Mesendoderm (in vitro differentiated cells): Measurements from ENCODE around the gene EPS8.

Experiments used
- DNase-seq: peaks from one replicate; pipeline ENCODE4 v3.0.0; 2013
- H2AK5ac ChIP-seq: 2 replicates; pipeline ENCODE4 v1.6.1; 2013; ENCODE audit warnings: low read length, inconsistent platforms
- H2BK120ac ChIP-seq: 2 replicates; pipeline ENCODE4 v1.6.1; 2013; ENCODE audit warnings: low read depth, mild to moderate bottlenecking, low read length, moderate library complexity, mixed read lengths
- H2BK15ac ChIP-seq: replicated peaks from 2 replicates; pipeline ENCODE4 v1.6.1; 2013; ENCODE audit warnings: low read depth, mild to moderate bottlenecking, moderate library complexity
- H2BK5ac ChIP-seq: 2 replicates; pipeline ENCODE4 v1.6.1; 2013; ENCODE audit warnings: low read length, inconsistent platforms
- H3K18ac ChIP-seq: 2 replicates; pipeline ENCODE4 v1.6.1; 2013; ENCODE audit warnings: mild to moderate bottlenecking, low read length, mixed read lengths
- H3K23ac ChIP-seq: one replicate; pipeline ENCODE4 v1.6.1; 2013; ENCODE audit warnings: low read length
- H3K27ac ChIP-seq: 2 replicates; pipeline ENCODE4 v1.5.1; 2013; ENCODE audit warnings: low read depth, mild to moderate bottlenecking, inconsistent platforms, low read length, moderate library complexity
- H3K27me3 ChIP-seq: 2 replicates; pipeline ENCODE4 v1.6.1; 2013; ENCODE audit warnings: low read length, control low read depth, mild to moderate bottlenecking, inconsistent platforms; ENCODE audit not compliant: insufficient read depth, poor library complexity
- H3K36me3 ChIP-seq: 2 replicates; pipeline ENCODE4 v1.6.1; 2013; ENCODE audit warnings: low read length, inconsistent platforms; ENCODE audit not compliant: control insufficient read depth, insufficient read depth
- H3K4ac ChIP-seq: one replicate; pipeline ENCODE4 v1.6.1; 2013; ENCODE audit warnings: low read depth, mild to moderate bottlenecking, low read length, moderate library complexity
- H3K4me1 ChIP-seq: 2 replicates; pipeline ENCODE4 v1.6.1; 2013; ENCODE audit warnings: low read depth, low read length, inconsistent platforms; ENCODE audit not compliant: control insufficient read depth
- H3K4me2 ChIP-seq: 2 replicates; pipeline ENCODE4 v1.6.1; 2013; ENCODE audit warnings: low read length
- H3K4me3 ChIP-seq: 2 replicates; pipeline ENCODE4 v1.5.1; 2013; ENCODE audit warnings: mild to moderate bottlenecking, low read length
- H3K56ac ChIP-seq: one replicate; pipeline ENCODE4 v1.6.1; 2013; ENCODE audit warnings: low read length
- H3K79me1 ChIP-seq: 2 replicates; pipeline ENCODE4 v1.6.1; 2013; ENCODE audit warnings: low read length, inconsistent platforms
- H3K79me2 ChIP-seq: 2 replicates; pipeline ENCODE4 v1.6.1; 2013; ENCODE audit warnings: mild to moderate bottlenecking, low read length; ENCODE audit not compliant: control insufficient read depth, insufficient read depth
- H3K9ac ChIP-seq: 2 replicates; pipeline ENCODE4 v1.6.1; 2013; ENCODE audit warnings: low read length, inconsistent platforms
- H4K5ac ChIP-seq: one replicate; pipeline ENCODE4 v1.6.1; 2013; ENCODE audit warnings: low read length
- H4K8ac ChIP-seq: one replicate; pipeline ENCODE4 v1.6.1; 2013; ENCODE audit warnings: low read depth, mild to moderate bottlenecking, control low read depth, low read length, moderate library complexity
- WGBS: extraction: QIAGEN DNeasy Blood & Tissue Kit; methylation state at CpG from one replicate; pipeline ENCODE4 v1.1.7; 2013; ENCODE audit warnings: low lambda C conversion rate, missing lambda C conversion rate; ENCODE audit not compliant: insufficient coverage; ENCODE audit errors: extremely low coverage; 5-methylcytosine and 5-hydroxymethylcytosine counted together

Gene EPS8

DNA sequence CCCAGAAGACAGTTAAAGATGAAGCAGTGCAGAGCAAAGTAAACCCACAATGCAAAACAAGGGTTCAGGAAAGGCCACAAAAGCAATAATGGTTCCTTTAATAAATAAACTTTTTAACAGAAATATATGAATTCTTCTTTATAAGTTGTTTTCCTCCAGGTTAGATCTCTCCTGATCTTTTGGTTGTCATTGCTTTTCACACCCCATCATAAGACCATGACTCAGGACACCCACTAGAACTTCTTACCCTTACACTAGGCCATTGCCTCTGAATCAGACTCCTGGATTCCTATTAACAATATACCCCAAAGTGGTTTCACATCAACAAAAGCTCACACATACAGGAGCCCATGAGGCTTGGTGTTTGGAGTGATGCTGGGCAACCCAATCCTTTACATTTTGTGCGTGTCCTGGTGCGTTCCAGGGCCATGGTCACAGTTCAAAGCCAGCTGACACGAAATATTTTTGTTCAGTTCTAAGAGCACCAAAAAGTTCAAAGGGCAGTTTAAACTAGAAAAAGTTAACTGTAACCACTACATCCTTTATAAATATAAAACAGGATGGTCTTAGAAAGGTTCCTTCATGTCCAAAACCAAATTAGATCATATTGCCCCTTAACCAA is 187.0 kb downstream of the EPS8 start:
- no peak for DNase-seq
- WGBS = no CpG with 5 or more reads among the region's 3 CpGs
- H3K79me2 ChIP-seq = no peaks in the 10 kb centered on the region
- H3K4me3 ChIP-seq = no peak overlapping the region
- no peak overlapping the region for H4K8ac ChIP-seq
- H2BK15ac ChIP-seq = no peak overlapping the region
- no peak overlapping the region for H3K23ac ChIP-seq
- no peaks in the 10 kb centered on the region for H3K79me1 ChIP-seq
- H2BK5ac ChIP-seq = no peak overlapping the region
- no peak overlapping the region for H3K4me2 ChIP-seq
- no peak overlapping the region for H3K27ac ChIP-seq
- no peak overlapping the region for H3K56ac ChIP-seq
- no peak overlapping the region for H3K18ac ChIP-seq
- H3K27me3 ChIP-seq = no peaks in the 10 kb centered on the region
- H4K5ac ChIP-seq = no peak overlapping the region
- no peak overlapping the region for H2BK120ac ChIP-seq
- H3K4ac ChIP-seq = no peak overlapping the region
- no peaks in the 10 kb centered on the region for H3K4me1 ChIP-seq
- H2AK5ac ChIP-seq = no peak overlapping the region
- H3K9ac ChIP-seq = no peak overlapping the region
- no peaks in the 10 kb centered on the region for H3K36me3 ChIP-seq

DNA sequence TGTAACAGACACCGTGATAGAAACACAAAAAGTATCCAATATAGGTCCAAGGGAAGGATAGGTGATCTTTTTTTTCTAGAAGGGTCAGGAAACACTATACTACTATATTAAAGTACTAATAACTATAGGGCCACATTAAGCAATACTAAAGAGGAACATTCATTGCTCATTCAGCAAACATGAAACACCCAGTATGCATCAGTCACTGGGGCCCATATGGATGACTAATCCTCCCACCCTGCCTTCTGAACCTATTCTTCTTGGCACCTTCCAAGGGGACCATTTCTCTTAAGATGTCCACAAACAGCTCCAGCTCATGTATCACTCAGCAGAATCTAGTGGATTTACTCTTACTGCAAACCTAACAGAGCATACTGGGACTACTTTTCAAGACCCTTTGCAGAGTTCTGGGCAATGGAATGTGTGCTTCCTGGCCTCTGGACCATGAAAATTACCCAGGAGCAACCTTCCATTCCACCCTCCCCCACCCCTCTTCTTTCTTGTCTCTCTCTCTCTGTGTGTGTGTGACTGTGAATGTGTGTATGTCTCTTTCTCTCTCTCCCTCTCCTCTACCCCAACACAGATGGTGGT is 187.9 kb downstream of the EPS8 start:
- no peak for DNase-seq
- H3K27ac ChIP-seq = no peak overlapping the region
- no CpG with 5 or more reads among the region's 1 CpG for WGBS
- no peak overlapping the region for H3K23ac ChIP-seq
- no peak overlapping the region for H2BK120ac ChIP-seq
- H3K9ac ChIP-seq = no peak overlapping the region
- H4K5ac ChIP-seq = no peak overlapping the region
- H3K56ac ChIP-seq = no peak overlapping the region
- H3K27me3 ChIP-seq = no peaks in the 10 kb centered on the region
- H2AK5ac ChIP-seq = no peak overlapping the region
- no peaks in the 10 kb centered on the region for H3K79me1 ChIP-seq
- no peaks in the 10 kb centered on the region for H3K36me3 ChIP-seq
- no peak overlapping the region for H3K4me2 ChIP-seq
- no peak overlapping the region for H4K8ac ChIP-seq
- no peak overlapping the region for H3K4ac ChIP-seq
- no peak overlapping the region for H2BK15ac ChIP-seq
- no peak overlapping the region for H3K18ac ChIP-seq
- H3K4me3 ChIP-seq = no peak overlapping the region
- no peaks in the 10 kb centered on the region for H3K79me2 ChIP-seq
- no peak overlapping the region for H2BK5ac ChIP-seq
- no peaks in the 10 kb centered on the region for H3K4me1 ChIP-seq

GRCh38 chr12:15600223-15600935 is 188.8 kb downstream of the EPS8 start:
- H2BK5ac ChIP-seq = no peak overlapping the region
- no peak overlapping the region for H3K4me3 ChIP-seq
- DNase-seq = no peak
- no peak overlapping the region for H3K4ac ChIP-seq
- H3K9ac ChIP-seq = no peak overlapping the region
- no peak overlapping the region for H3K18ac ChIP-seq
- H2BK120ac ChIP-seq = no peak overlapping the region
- no peaks in the 10 kb centered on the region for H3K4me1 ChIP-seq
- H3K27ac ChIP-seq = no peak overlapping the region
- H3K36me3 ChIP-seq = no peaks in the 10 kb centered on the region
- H3K79me2 ChIP-seq = no peaks in the 10 kb centered on the region
- H2BK15ac ChIP-seq = no peak overlapping the region
- H4K8ac ChIP-seq = no peak overlapping the region
- no CpG with 5 or more reads among the region's 7 CpGs for WGBS
- H3K27me3 ChIP-seq = no peaks in the 10 kb centered on the region
- H4K5ac ChIP-seq = no peak overlapping the region
- H3K23ac ChIP-seq = no peak overlapping the region
- H3K56ac ChIP-seq = no peak overlapping the region
- H3K79me1 ChIP-seq = no peaks in the 10 kb centered on the region
- no peak overlapping the region for H3K4me2 ChIP-seq
- no peak overlapping the region for H2AK5ac ChIP-seq

- Histone ChIP-seq H3K4me2 (no peak overlapping the region), H3K4ac (no peak overlapping the region), H3K23ac (no peak overlapping the region), H3K27me3 (no peaks in the 10 kb centered on the region), H2BK15ac (no peak overlapping the region), H3K79me2 (no peaks in the 10 kb centered on the region), H3K79me1 (no peaks in the 10 kb centered on the region), H3K18ac (no peak overlapping the region), H4K8ac (no peak overlapping the region), H2AK5ac (no peak overlapping the region), H4K5ac (no peak overlapping the region), H3K9ac (no peak overlapping the region), H3K4me3 (no peak overlapping the region), H2BK120ac (no peak overlapping the region), H3K36me3 (no peaks in the 10 kb centered on the region), H3K27ac (no peak overlapping the region), H3K4me1 (no peaks in the 10 kb centered on the region), H3K56ac (no peak overlapping the region), H2BK5ac (no peak overlapping the region)
- no CpG with 5 or more reads among the region's 4 CpGs for WGBS
- DNase-seq = no peak
These were observed 189.7 kb downstream of the EPS8 start for GRCh38 chr12:15599266-15600037.

DNA sequence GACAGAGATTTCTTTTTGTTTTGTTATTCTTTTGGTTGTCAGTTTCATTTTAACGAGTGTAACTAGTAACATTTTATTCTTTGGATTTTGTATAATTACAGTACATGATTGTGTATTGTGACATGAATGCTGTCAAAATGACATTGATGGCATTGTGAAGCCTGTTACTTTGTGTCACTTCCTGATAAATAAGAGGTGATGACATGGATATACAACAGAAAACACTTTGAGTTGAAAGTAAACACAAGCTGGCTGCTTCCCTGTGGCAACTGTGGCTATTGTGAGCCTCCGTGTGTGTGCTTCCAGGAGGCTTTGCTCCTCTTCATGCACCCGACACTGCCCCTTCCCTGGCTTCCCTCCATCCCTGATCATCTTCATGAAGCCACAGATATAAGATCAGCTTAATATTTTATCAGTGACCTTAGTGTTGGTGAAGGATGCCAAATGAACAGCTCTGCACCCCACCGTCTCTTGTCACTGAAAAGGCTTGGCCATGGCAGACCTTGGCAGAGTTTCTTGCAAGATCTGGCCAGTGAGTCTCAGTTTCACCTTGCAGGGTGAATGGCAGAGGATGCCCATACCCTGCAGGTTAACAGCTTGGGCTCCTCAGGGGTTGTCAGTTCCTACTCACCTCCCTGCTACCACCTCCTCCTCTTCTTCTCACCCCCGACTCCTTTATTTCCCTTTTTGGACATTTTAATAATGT is 191.9 kb downstream of the EPS8 start:
- Histone ChIP-seq H3K4me1 (no peaks in the 10 kb centered on the region), H3K79me2 (no peaks in the 10 kb centered on the region), H2BK5ac (no peak overlapping the region), H3K27ac (no peak overlapping the region), H3K18ac (no peak overlapping the region), H3K4me3 (no peak overlapping the region), H3K56ac (no peak overlapping the region), H3K36me3 (no peaks in the 10 kb centered on the region), H2BK15ac (no peak overlapping the region), H4K8ac (no peak overlapping the region), H2BK120ac (no peak overlapping the region), H3K4me2 (no peak overlapping the region), H4K5ac (no peak overlapping the region), H3K23ac (no peak overlapping the region), H3K9ac (no peak overlapping the region), H3K27me3 (no peaks in the 10 kb centered on the region), H2AK5ac (no peak overlapping the region), H3K79me1 (no peaks in the 10 kb centered on the region), H3K4ac (no peak overlapping the region)
- DNase-seq = no peak
- no CpG with 5 or more reads among the region's 5 CpGs for WGBS
